NCI-H82 treated with DMSO at 0.1 percent for 48 hours (cell line): Measurements from ENCODE around the gene ZNF57.
A peak's percentile ranks its signal among the peaks of the same experiment; 100 is the strongest.
"Not testable (repeated sequence)": the region's sequence is repeated elsewhere in the genome, so short reads cannot be mapped to it uniquely, and the experiment has no call there.

Experiments used
- DNase-seq: peaks from one replicate; lab custom pipeline; 2025; ENCODE audit not compliant: unreplicated experiment; lab: John Stamatoyannopoulos, UW

The ZNF57 gene

GRCh38 chr19:2896694-2897093 is 4.0 kb upstream of the ZNF57 start:
- DNase-seq, result no peak

GRCh38 chr19:2902590-2903218 is 2.0 kb downstream of the ZNF57 start:
- no peak for DNase-seq

GRCh38 chr19:2903326-2903725 is 2.6 kb downstream of the ZNF57 start:
- DNase-seq, result not testable (repeated sequence)

- DNase-seq, result no peak
These were observed 5.3 kb downstream of the ZNF57 start for GRCh38 chr19:2905918-2906519.

- no peak for DNase-seq
These were observed 6.0 kb downstream of the ZNF57 start for GRCh38 chr19:2906631-2907195.

GRCh38 chr19:2912306-2912705 is 11.6 kb downstream of the ZNF57 start:
- DNase-seq, result no peak

GRCh38 chr19:2917275-2918184 is 16.8 kb downstream of the ZNF57 start:
- DNase-seq, result no peak

GRCh38 chr19:2922987-2923386 is 22.3 kb downstream of the ZNF57 start:
- DNase-seq, result no peak

- no peak for DNase-seq
These were observed 22.8 kb downstream of the ZNF57 start for GRCh38 chr19:2923510-2923909.

- DNase-seq, result no peak
These were observed 25.8 kb downstream of the ZNF57 start for GRCh38 chr19:2926341-2927031.

GRCh38 chr19:2927032-2927430 is 26.3 kb downstream of the ZNF57 start:
- DNase-seq, result no peak

- DNase-seq, result no peak
These were observed 32.8 kb downstream of the ZNF57 start for GRCh38 chr19:2933490-2933910.

GRCh38 chr19:2935863-2936262 is 35.1 kb downstream of the ZNF57 start:
- DNase-seq, result not testable (repeated sequence)

GRCh38 chr19:2942928-2943640 is 42.4 kb downstream of the ZNF57 start:
- no peak for DNase-seq

- DNase-seq, result no peak
These were observed 43.7 kb downstream of the ZNF57 start for GRCh38 chr19:2944403-2944774.

GRCh38 chr19:2944775-2945574 is 44.2 kb downstream of the ZNF57 start, which contains the start of gene ZNF77:
ZNF77 (minus strand) TSS chr19:2944971; CDS start chr19:2944840, 131 bp downstream.
- peak; percentile 96 for DNase-seq

GRCh38 chr19:2945575-2946184 is 45.0 kb downstream of the ZNF57 start:
- DNase-seq, result no peak

GRCh38 chr19:2949939-2950285 is 49.2 kb downstream of the ZNF57 start:
- no peak for DNase-seq
